Osteoblast (primary cell): ENCODE measurements around the gene RHOC. TPM values are rescaled to one million over a fixed set of nuclear protein-coding genes. Genes with fewer than 3 reads are reported as not detected.

Experiments
- DNase-seq: peaks from one replicate; pipeline ENCODE4 v3.0.0; 2011; ENCODE audit warnings: low spot score, mixed read lengths; ENCODE audit not compliant: insufficient read length; ENCODE audit errors: missing footprints
- H2AFZ ChIP-seq: 2 replicates; pipeline ENCODE4 v1.6.0; 2011; ENCODE audit warnings: mild to moderate bottlenecking, low read length
- H3K27ac ChIP-seq: 2 replicates; pipeline ENCODE4 v1.5.1; 2011; ENCODE audit warnings: mild to moderate bottlenecking, low read depth, low read length, moderate library complexity
- H3K27me3 ChIP-seq: 2 replicates; pipeline ENCODE4 v1.6.0; 2012; ENCODE audit warnings: mild to moderate bottlenecking, control low read depth, inconsistent platforms, low read length, moderate library complexity; ENCODE audit not compliant: insufficient read depth
- H3K36me3 ChIP-seq: 2 replicates; pipeline ENCODE4 v1.5.1; 2011; ENCODE audit warnings: mild to moderate bottlenecking, low read length, control low read depth, moderate library complexity; ENCODE audit not compliant: insufficient read depth
- H3K4me1 ChIP-seq: 2 replicates; pipeline ENCODE4 v1.5.1; 2011; ENCODE audit warnings: mild to moderate bottlenecking, low read length, control low read depth, moderate library complexity; ENCODE audit not compliant: insufficient read depth
- H3K4me2 ChIP-seq: 2 replicates; pipeline ENCODE4 v1.6.0; 2011; ENCODE audit warnings: mild to moderate bottlenecking, low read length; ENCODE audit not compliant: insufficient read depth
- H3K4me3 ChIP-seq: fragments of 200-600 bp; sonication (generic); 3 replicates; pipeline ENCODE4 v1.5.1; 2012; ENCODE audit warnings: mild to moderate bottlenecking, low read length, inconsistent platforms; ENCODE audit not compliant: insufficient read depth
- H3K79me2 ChIP-seq: 2 replicates; pipeline ENCODE4 v1.6.0; 2012; ENCODE audit warnings: mild to moderate bottlenecking, low read length, control low read depth, inconsistent platforms; ENCODE audit not compliant: insufficient read depth
- H3K9me3 ChIP-seq: 2 replicates; pipeline ENCODE4 v1.5.1; 2011; ENCODE audit warnings: low read depth, low read length, control low read depth
- H4K20me1 ChIP-seq: 2 replicates; pipeline ENCODE4 v1.6.0; 2012; ENCODE audit warnings: mild to moderate bottlenecking, low read length, control low read depth; ENCODE audit not compliant: insufficient read depth
- CTCF ChIP-seq: IDR thresholded peaks from 2 replicates; pipeline ENCODE4 v1.5.1; 2011; ENCODE audit warnings: mild to moderate bottlenecking, low read depth, low read length, moderate library complexity; ENCODE audit errors: extremely low read depth
- total RNA-seq: library from RNA; depleted of rRNA; stranded (reverse); fragments of >200 nt; gene quantifications from 2 replicates; pipeline ENCODE4 v1.2.3, GENCODE V29; 2012

The RHOC gene
- total RNA-seq, 1 donor, result 325 TPM

- Histone ChIP-seq H3K79me2 (peaks cover 54% of the 10 kb centered on the region), H3K27ac (no peak overlapping the region), H3K27me3 (no peaks in the 10 kb centered on the region), H2AFZ (no peak overlapping the region), H3K4me1 (peaks cover 23% of the 10 kb centered on the region), H3K4me3 (no peak overlapping the region), H4K20me1 (peaks cover 6% of the 10 kb centered on the region), H3K36me3 (peaks cover 11% of the 10 kb centered on the region), H3K4me2 (no peak overlapping the region), H3K9me3 (no peaks in the 10 kb centered on the region)
- no peak for TF ChIP-seq CTCF
- no peak for DNase-seq
Measured at GRCh38 chr1:112676543-112676942, 30.4 kb downstream of the RHOC start.

GRCh38 chr1:112675728-112676381 is 31.1 kb downstream of the RHOC start:
- H3K27ac ChIP-seq, result peak overlapping the region; percentile 62
- H3K9me3 ChIP-seq, result no peaks in the 10 kb centered on the region
- peak overlapping the region; percentile 89 for H3K4me3 ChIP-seq
- H3K36me3 ChIP-seq, result peaks cover 12% of the 10 kb centered on the region
- TF ChIP-seq CTCF, result no peak
- H3K4me2 ChIP-seq, result peak overlapping the region; percentile 85
- H4K20me1 ChIP-seq, result peaks cover 6% of the 10 kb centered on the region
- H2AFZ ChIP-seq, result peak overlapping the region; percentile 67
- DNase-seq, result no peak
- peaks cover 54% of the 10 kb centered on the region for H3K79me2 ChIP-seq
- no peaks in the 10 kb centered on the region for H3K27me3 ChIP-seq
- H3K4me1 ChIP-seq, result peaks cover 23% of the 10 kb centered on the region

- Histone ChIP-seq H4K20me1 (peaks cover 6% of the 10 kb centered on the region), H3K4me2 (peak overlapping the region; percentile 85), H3K9me3 (no peaks in the 10 kb centered on the region), H3K4me1 (peaks cover 23% of the 10 kb centered on the region), H2AFZ (peak overlapping the region; percentile 67), H3K36me3 (peaks cover 14% of the 10 kb centered on the region), H3K27ac (peak overlapping the region; percentile 77), H3K4me3 (peak overlapping the region; percentile 89), H3K27me3 (no peaks in the 10 kb centered on the region), H3K79me2 (peaks cover 54% of the 10 kb centered on the region)
- peak; percentile 89 for DNase-seq
- no peak for TF ChIP-seq CTCF
Measured at GRCh38 chr1:112674986-112675727, 31.8 kb downstream of the RHOC start.

- DNase-seq, result peak; percentile 91
- H3K9me3 ChIP-seq, result no peaks in the 10 kb centered on the region
- H3K4me1 ChIP-seq, result peaks cover 23% of the 10 kb centered on the region
- peak within 1 kb of the TSS; percentile 89 for H3K4me3 ChIP-seq
- H2AFZ ChIP-seq, result peak within 1 kb of the TSS; percentile 67
- TF ChIP-seq CTCF, result no peak
- H3K27me3 ChIP-seq, result no peaks in the 10 kb centered on the region
- H3K79me2 ChIP-seq, result peaks cover 50% of the 10 kb centered on the region
- H3K36me3 ChIP-seq, result peaks cover 20% of the 10 kb centered on the region
- H4K20me1 ChIP-seq, result peaks cover 6% of the 10 kb centered on the region
- peak within 1 kb of the TSS; percentile 85 for H3K4me2 ChIP-seq
- peak within 1 kb of the TSS; percentile 77 for H3K27ac ChIP-seq
Measured at GRCh38 chr1:112674440-112674985, 32.4 kb downstream of the RHOC start, which contains the start of gene MOV10. TSS of gene MOV10 (plus strand) at chr1:112674659. CDS start at chr1:112674913, 254 bp downstream.
